GM12891 (cell line): ENCODE data around the gene NR5A2.

Experiments
- DNase-seq: peaks from one replicate; pipeline ENCODE4 v3.0.0; 2011; ENCODE audit warnings: low spot score; ENCODE audit not compliant: insufficient read length
- FAIRE-seq: peaks from 2 replicates; lab custom pipeline; 2011; peaks lifted over from hg19 to GRCh38; lab: Jason Lieb, UNC
- PAX5 ChIP-seq: IDR thresholded peaks from 2 replicates; pipeline ENCODE4 v1.6.1; 2011; ENCODE audit warnings: low read length, moderate library complexity, mild to moderate bottlenecking; ENCODE audit not compliant: insufficient read depth, severe bottlenecking
- POLR2A ChIP-seq: IDR thresholded peaks from 2 replicates; pipeline ENCODE4 v1.6.1; 2011; ENCODE audit warnings: low read depth, low read length, control low read depth
- POLR2AphosphoS5 ChIP-seq: IDR thresholded peaks from 2 replicates; pipeline ENCODE4 v1.6.1; 2011; ENCODE audit warnings: low read depth, low read length, control low read depth
- POU2F2 ChIP-seq: IDR thresholded peaks from 2 replicates; pipeline ENCODE4 v1.6.1; 2011; ENCODE audit warnings: low read depth, mild to moderate bottlenecking, control low read depth, low read length, moderate library complexity
- SPI1 ChIP-seq: IDR thresholded peaks from 2 replicates; pipeline ENCODE4 v1.6.1; 2011; ENCODE audit warnings: low read depth, low read length, control low read depth
- TAF1 ChIP-seq: IDR thresholded peaks from 2 replicates; pipeline ENCODE4 v1.6.1; 2011; ENCODE audit warnings: low read depth, low read length, control low read depth

Gene NR5A2

DNA sequence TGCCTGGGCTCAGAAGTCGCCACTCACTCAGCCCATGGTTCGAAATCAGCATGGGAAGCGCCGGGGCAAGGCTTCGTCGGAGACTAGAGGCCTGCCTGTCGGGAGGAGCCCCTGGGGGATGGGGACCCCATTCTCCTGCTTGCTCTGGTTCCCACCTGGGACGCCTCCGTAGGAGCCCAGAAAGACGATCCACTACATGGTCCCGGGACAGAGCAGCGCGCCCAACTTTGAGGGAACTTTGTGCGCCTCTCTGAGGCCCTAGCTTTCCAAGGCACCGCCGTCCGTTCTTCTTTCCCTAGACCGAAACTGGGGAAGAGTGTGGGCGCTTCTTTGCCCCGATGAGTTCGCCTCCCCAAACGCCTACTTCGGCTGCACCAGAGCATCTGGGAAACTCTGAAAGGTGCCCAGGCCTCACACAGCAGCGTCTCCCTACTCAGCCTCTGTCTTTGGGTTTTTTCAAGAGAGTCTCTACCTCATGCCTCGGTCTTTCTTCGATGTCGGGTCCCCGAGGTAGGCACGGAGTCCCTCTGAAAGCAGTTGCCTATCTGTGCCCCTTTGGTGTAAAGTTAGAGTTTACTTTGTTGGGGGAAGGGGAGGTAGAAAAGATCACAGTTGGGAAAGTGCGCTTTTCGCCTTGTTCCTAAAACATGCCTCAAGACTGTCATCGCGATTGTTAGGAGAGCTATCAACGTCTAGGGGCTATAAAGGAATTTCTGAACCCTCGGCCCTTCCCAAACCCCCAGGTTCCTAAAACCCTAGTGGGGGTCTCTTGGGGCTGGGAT, 14.0 kb downstream of the NR5A2 start:
- no peak for FAIRE-seq
- DNase-seq = no peak
- TF ChIP-seq POLR2AphosphoS5 = no peak

DNA sequence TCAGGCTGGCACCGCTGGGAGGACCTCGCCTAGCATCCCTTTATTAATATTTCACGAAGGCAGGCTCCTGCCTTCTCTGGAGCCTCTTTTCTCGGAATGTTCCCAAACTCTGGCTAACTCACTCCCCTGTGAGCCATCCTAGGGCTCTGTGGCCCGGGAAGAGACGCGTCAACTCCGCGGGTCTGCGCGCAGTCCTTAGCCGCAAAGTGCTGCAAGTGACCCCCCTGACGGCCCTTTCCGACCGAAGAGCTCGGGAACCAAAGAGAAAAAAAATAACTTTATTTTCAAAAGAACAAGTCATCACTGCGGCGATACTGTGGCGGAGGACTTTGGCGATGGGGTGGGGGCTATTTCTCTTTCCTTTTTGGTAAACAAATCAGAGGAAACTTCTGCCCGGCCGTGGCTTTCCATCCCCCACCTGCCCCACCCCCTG, 14.6 kb downstream of the NR5A2 start:
- DNase-seq = no peak
- TF ChIP-seq POU2F2 (no peak), POLR2AphosphoS5 (no peak), TAF1 (no peak), SPI1 (no peak), POLR2A (no peak), PAX5 (no peak)
- FAIRE-seq = no peak

GRCh38 chr1:200042552-200043335, 15.2 kb downstream of the NR5A2 start:
- no peak for DNase-seq
- FAIRE-seq = no peak
- TF ChIP-seq POLR2A = no peak
- TF ChIP-seq TAF1 = no peak
- no peak for TF ChIP-seq POU2F2
- no peak for TF ChIP-seq SPI1
- no peak for TF ChIP-seq PAX5
- no peak for TF ChIP-seq POLR2AphosphoS5

GRCh38 chr1:200043336-200043668, 15.8 kb downstream of the NR5A2 start:
- no peak for TF ChIP-seq TAF1
- TF ChIP-seq PAX5 = no peak
- no peak for TF ChIP-seq POLR2A
- TF ChIP-seq POLR2AphosphoS5 = no peak
- TF ChIP-seq POU2F2 = no peak
- no peak for TF ChIP-seq SPI1
- DNase-seq (no peak), FAIRE-seq (no peak)

DNA sequence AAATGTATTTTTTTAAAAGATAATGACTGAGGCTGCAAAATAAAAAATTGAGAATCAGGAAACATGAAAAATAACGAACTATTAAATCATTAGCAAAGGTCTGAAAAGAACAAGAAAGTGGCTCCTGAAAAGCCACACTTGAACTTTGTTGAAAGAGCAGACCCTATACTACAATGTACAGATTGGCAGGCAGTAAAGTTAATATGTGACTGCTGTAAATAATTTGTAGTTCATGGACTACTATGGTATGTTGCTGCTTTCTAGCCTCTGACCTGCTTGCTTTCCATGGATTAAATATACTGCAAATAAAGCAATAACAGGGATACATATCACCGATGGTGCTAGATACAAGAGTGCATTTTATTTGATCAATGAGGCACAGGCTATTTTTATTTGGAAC, 18.6 kb downstream of the NR5A2 start:
- FAIRE-seq (no peak), DNase-seq (no peak)
- TF ChIP-seq PAX5 = no peak
- TF ChIP-seq TAF1 = no peak
- TF ChIP-seq POLR2AphosphoS5 = no peak
- no peak for TF ChIP-seq POU2F2
- no peak for TF ChIP-seq POLR2A
- no peak for TF ChIP-seq SPI1

DNA sequence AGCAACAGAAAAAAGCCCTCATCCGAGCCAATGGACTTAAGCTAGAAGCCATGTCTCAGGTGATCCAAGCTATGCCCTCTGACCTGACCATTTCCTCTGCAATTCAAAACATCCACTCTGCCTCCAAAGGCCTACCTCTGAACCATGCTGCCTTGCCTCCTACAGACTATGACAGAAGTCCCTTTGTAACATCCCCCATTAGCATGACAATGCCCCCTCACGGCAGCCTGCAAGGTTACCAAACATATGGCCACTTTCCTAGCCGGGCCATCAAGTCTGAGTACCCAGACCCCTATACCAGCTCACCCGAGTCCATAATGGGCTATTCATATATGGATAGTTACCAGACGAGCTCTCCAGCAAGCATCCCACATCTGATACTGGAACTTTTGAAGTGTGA, 20.7 kb downstream of the NR5A2 start:
- DNase-seq = no peak
- no peak for TF ChIP-seq SPI1
- FAIRE-seq = no peak

- TF ChIP-seq PAX5 (no peak), TAF1 (no peak), POLR2AphosphoS5 (no peak), POLR2A (no peak), POU2F2 (no peak), SPI1 (no peak)
- DNase-seq (no peak), FAIRE-seq (no peak)
Observed at GRCh38 chr1:200049810-200050209, 22.3 kb downstream of the NR5A2 start.

DNA sequence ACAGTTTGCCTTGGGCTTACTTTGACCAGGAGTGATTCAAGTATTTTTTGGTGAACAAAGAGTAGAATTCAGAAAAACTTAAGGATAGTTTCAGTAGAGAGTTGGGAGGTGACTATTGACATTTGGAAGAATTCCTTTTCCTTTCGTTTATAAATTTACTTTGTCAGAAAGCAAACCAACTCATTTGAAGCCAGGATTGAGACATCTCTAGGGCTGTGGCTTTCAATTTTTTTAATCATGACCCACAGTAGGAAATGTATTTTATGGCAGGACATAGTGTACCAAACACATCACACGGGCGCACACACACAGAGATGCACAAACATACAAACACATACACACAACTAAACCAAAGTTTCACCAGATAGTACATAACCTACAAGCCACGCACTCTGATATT, 24.1 kb downstream of the NR5A2 start:
- TF ChIP-seq TAF1 = no peak
- TF ChIP-seq POU2F2 = no peak
- no peak for TF ChIP-seq POLR2AphosphoS5
- TF ChIP-seq PAX5 = no peak
- no peak for TF ChIP-seq POLR2A
- TF ChIP-seq SPI1 = no peak
- DNase-seq = no peak

DNA sequence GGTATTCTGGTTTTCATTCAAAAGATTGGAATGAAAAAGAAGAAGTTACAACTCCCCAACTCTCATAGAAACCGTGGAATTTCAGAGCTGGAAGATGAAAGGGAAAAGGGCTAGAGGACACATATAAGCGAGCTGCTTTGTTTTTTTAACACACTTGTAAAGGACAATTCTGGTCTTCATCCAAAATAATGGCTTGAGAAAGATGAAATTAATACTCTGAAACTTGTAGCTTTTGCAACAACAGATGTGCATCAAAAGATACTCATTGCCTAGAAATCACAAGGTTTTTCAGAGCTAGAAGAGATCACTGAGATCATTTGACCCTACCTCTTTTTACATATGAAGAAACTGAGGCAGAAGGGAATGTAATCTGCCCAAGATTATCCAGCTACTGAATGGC, 25.6 kb downstream of the NR5A2 start:
- FAIRE-seq (no peak), DNase-seq (no peak)
- TF ChIP-seq TAF1 (no peak), PAX5 (no peak), POLR2A (no peak), SPI1 (no peak)

More for the DNA sequence above, 24.1 kb downstream of the NR5A2 start:
- no peak for FAIRE-seq

- DNase-seq = no peak
- FAIRE-seq = no peak
- TF ChIP-seq POU2F2 = no peak
- TF ChIP-seq TAF1 = no peak
- no peak for TF ChIP-seq PAX5
- no peak for TF ChIP-seq POLR2AphosphoS5
- TF ChIP-seq POLR2A = no peak
- no peak for TF ChIP-seq SPI1
Observed at GRCh38 chr1:200053646-200054045, 26.1 kb downstream of the NR5A2 start.

DNA sequence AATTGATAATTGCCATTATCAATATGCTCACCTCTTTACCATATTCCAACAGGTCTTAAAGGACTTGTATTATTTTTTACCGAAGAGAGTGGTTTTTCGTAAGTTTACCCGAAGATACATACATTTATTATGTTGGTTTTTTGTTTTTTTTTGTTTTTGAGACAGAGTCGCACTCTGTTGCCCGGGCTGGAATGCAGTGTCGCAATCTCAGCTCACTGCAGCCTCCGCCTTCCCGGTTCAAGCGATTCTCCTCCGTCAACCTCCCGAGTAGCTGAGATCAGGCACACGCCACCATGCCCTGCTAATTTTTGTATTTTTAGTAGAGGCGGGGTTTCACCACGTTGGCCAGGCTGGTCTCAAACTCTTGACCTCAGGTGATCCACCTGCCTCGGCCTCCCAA, 30.8 kb downstream of the NR5A2 start:
- DNase-seq = no peak
- TF ChIP-seq POU2F2 = no peak
- TF ChIP-seq PAX5 = no peak
- TF ChIP-seq TAF1 = no peak
- no peak for TF ChIP-seq POLR2AphosphoS5
- TF ChIP-seq POLR2A = no peak
- no peak for TF ChIP-seq SPI1
- no peak for FAIRE-seq
